D341Med (cell line): ENCODE data around the gene HCFC1.

Experiments used
- DNase-seq: peaks from one replicate; pipeline ENCODE4 v3.0.0; 2012; ENCODE audit warnings: low spot score

HCFC1 gene

GRCh38 chrX:153974003-153974725, 2.5 kb upstream of the HCFC1 start:
- DNase-seq: no peak

- DNase-seq: no peak
Observed at GRCh38 chrX:153973127-153974002, 1.7 kb upstream of the HCFC1 start.

- DNase-seq: peak; percentile 87
Observed at GRCh38 chrX:153972368-153973126, 929 bp upstream of the HCFC1 start, which contains the start of gene TMEM187. Gene TMEM187 (plus strand): TSS chrX:153972754. CDS start chrX:153982063, 9,309 bp downstream.

DNA sequence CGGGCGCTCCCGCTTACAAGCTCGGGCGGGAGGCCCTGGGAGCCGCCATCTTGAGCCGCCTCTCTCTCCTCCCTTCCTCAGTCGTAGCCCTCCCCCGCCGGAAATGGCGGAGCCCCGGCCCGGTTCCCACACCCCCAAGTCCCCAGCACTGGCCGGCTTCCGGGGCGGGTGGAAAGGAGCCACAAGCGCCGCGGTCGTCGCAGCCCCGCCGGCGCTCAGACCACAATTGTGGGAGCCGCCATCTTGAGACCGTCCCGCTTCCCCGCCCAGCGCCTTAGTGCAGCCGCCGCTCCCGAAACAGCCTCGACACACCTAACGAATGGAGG, 531 bp downstream of the HCFC1 start:
- DNase-seq: peak; percentile 74

DNA sequence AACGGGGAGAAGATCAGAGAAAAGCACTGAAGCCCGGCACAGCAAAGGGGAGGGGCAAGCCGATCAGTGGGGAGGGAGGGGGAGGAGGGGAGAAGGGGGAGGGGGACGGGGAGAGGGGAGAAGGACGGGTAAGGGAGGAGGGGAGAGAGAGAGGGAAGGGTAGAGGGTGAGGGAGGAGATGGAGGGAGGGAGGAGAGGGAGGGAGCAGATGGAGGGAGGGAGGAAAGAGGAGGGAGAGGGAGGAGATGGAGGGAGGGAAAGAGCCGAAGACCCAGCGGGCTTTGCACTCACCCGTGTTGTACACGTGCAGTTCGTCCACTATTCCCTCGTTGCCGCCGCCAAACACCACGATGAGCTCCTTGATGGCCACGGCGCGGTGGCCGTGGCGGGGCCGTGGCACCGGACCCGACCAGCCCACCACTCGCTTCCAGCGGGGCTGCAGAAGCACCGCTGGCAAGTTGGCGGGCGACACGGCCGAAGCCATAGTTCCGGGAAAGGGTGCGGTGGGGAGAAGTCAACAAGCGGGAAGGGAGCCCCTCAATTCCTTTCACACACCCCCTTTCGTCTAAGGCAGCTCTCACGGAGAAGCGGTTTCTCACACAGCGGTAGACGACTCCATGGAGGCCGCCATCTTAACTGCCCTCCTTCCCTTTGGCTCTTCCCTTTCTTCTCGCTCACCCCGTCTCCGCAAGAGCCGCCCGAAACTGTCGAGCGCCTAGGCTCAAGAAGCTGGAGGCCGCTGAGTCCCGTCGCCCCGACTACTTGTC, 1.1 kb downstream of the HCFC1 start:
- DNase-seq: peak; percentile 62

GRCh38 chrX:153969904-153970356, 1.7 kb downstream of the HCFC1 start:
- no peak for DNase-seq

DNA sequence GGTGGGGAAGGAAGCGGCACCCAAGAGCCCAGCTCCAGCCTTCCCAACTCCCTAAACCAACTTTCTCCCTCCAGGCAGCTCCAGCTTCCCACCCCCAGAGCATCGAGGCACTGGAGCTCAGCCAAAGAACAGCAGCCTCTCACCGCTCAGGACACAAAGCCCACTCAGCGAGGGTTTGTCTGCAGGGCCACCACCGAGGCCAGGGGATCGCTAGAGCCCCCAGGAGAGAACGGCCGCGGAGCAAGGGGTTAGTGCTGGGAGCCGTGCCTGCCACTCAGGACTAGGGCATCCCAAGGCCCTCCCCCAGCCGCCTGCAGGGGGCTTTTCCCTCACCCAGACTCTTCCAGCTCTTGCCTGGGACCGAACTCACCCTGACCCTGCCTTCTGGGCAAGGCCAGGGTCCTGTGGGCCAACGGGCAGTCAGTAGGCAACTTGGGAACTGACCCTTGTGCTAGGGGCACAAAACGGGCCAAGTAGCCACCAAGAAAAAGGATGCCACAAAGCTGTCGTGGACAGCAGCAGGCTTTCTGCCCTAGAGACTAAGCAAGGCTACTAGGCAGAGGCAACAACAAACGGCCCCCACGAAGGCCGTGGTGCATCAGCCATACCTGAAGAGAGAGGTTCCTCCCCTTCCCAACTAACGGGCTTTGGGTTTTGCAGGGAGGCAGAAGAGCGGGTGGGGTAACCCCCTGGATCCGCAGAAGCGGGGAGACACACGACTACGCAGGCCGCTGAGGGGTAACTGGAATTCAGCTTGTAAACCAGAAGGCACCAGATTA, 2.3 kb downstream of the HCFC1 start:
- DNase-seq: no peak

- DNase-seq: peak; percentile 54
Observed at GRCh38 chrX:153968754-153969124, 2.9 kb downstream of the HCFC1 start.

- DNase-seq: no peak
Observed at GRCh38 chrX:153968255-153968654, 3.4 kb downstream of the HCFC1 start.

DNA sequence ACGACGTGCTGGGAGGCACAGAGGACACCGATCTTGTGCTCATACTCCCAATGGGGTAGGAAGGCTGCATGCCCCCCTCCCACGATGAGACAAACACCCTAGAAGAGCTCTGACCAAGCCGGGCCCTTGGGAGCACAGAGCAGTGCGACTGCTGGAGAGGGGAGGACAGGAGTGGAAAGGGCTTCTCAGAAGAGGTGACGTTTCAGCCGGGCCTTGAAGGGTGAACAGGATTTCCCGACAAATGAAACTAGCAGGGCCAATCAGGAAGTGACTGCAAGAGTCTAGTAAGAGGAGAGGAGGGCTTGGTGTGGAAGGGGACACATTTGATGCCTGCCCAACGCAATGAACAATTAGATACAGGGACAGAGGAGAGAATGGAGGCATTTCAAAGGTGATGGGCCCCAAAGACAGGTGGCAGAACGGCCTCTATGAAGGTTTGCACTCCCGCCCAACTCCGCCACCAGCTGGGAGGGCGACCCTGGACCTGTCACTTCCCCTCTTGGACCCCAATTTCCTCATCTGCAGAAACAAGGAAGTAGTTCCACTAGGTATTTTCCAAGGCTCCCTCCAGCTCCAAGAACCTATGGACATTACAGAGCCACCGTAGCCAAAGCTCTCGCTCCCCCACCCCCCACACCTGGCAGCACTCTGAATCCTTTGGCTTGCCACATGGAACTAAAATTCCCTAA, 3.9 kb downstream of the HCFC1 start:
- no peak for DNase-seq

DNA sequence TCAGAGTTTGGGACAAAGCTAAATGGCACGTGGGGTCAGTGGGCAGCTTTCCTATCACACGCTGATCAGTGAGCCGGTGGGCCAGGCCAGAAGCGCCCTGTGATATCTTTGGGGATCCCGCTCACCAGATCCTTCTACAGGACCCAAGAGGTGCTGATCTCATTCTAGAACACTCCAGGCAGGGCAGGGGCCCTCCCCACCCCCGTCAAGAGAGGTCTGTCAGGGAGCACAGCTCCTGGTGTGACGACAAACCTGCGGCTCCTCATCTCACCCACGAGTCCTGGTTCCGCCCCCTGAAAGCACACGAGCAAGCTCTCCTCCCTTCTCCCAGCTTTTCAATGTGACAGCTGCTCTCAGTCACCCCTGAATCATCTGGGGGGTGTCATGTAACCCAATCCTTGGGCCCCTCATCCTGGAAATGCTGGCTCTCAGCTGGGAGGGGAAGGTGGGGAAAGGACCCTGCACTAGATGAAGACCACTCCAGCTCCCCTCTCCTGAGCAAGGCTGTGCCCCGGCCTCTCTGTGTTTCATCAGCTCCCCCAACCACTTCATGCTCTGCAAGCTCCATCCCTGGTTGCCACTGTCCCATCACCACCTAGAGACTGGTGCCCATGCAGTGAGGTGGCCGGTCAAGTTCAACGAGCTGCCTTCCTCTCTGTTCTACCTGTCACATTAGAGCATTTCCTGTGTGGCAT, 4.6 kb downstream of the HCFC1 start:
- DNase-seq: no peak

DNA sequence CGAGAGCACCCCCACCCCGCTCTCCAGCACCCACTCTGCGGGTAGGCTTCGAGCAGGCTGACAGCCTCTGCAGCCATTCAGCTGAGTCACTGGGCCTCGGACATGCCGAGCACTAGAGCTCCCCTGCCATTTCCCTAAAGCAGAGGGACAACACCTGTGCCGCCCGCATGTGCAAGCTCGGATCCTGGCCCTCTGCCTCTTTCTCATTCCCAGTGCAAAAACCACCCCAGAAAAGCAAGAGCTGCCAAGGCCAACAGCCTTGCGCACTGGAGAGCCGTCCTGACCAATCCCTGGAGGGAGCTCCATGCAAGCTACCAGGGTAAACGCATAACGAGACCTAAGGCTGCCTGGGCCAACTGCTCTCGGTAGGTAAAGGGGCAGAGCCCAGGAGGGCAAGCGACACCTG, 5.3 kb downstream of the HCFC1 start:
- DNase-seq: no peak

GRCh38 chrX:153965406-153965805, 6.2 kb downstream of the HCFC1 start:
- no peak for DNase-seq

GRCh38 chrX:153964105-153964504, 7.5 kb downstream of the HCFC1 start:
- no peak for DNase-seq

DNA sequence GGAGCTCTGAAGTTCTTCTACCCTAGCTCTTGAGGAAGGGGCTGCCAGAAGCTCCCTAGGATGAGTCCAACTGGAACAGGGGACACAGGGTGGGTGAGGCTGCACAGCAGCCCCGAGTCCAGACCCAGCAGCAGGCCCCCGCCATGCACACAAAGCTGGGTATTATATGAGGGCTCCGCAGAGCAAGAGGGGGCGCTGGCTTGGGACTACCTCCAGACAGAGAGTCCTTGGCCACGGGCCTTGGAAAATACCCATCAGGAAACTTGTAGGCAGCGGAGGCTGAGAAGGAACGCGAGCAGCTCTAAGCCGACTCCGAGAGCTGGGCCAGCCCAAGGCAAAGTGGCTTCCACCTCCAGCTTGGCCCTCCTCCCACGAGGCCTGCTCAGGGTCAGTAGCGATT, 8.1 kb downstream of the HCFC1 start:
- DNase-seq: no peak

- no peak for DNase-seq
Observed at GRCh38 chrX:153961292-153961691, 10.3 kb downstream of the HCFC1 start.

- no peak for DNase-seq
Observed at GRCh38 chrX:153960786-153961185, 10.8 kb downstream of the HCFC1 start.

GRCh38 chrX:153960077-153960476, 11.5 kb downstream of the HCFC1 start:
- DNase-seq: no peak

DNA sequence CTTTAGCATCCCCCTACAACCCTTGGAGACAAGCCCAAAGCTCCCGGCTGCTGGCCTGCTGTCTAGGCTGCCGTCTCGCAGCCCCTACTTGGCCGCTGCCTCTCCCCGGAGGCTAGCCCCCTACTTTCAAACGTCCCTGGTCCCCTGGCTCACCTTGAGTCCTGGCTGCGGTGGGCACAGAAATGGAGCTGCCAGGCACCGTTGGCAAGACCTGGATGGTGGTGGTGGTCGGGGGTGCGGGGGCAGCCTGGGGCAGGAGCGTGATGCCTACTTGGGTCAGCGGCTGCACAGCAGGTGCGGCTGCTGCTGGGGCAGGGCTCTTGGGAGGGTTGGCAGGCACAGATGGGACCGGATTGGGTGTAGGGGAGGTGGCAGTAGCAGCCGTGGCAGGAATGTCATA, 12.0 kb downstream of the HCFC1 start:
- no peak for DNase-seq

GRCh38 chrX:153958605-153959004, 13.0 kb downstream of the HCFC1 start:
- no peak for DNase-seq
